Measurements from ENCODE around the gene C6orf89.

DNA sequence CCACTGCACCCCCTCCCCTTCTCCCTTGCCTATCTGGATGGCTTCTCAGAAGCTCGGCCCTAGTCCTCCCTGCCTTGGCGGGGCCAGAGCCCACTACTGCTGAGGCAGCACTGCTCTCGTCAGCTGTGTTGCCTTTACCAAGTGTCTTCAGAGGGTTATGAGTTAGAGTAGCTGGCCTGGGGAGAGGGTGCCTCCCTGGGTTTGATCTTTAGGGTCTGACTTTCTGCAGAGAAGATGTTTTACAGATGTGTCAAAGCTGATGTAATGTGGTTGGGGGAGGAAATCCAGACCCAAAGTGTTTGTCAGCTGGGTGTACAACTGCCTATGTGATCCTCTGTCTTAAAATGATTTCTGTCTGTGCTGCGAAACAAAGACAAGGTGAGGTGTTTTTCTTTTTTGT lies 38.4 kb downstream of the C6orf89 start:
- TF ChIP-seq, protein P1, sequence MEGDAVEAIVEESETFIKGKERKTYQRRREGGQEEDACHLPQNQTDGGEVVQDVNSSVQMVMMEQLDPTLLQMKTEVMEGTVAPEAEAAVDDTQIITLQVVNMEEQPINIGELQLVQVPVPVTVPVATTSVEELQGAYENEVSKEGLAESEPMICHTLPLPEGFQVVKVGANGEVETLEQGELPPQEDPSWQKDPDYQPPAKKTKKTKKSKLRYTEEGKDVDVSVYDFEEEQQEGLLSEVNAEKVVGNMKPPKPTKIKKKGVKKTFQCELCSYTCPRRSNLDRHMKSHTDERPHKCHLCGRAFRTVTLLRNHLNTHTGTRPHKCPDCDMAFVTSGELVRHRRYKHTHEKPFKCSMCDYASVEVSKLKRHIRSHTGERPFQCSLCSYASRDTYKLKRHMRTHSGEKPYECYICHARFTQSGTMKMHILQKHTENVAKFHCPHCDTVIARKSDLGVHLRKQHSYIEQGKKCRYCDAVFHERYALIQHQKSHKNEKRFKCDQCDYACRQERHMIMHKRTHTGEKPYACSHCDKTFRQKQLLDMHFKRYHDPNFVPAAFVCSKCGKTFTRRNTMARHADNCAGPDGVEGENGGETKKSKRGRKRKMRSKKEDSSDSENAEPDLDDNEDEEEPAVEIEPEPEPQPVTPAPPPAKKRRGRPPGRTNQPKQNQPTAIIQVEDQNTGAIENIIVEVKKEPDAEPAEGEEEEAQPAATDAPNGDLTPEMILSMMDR (IDR thresholded peaks at IDR 0.05) = no peak
- TF ChIP-seq POLR2A (IDR thresholded peaks at IDR 0.05) = no peak
